ENCODE measurements around the gene JAML.
A peak's percentile ranks its signal among the peaks of the same experiment; 100 is the strongest.

JAML gene, protein sequence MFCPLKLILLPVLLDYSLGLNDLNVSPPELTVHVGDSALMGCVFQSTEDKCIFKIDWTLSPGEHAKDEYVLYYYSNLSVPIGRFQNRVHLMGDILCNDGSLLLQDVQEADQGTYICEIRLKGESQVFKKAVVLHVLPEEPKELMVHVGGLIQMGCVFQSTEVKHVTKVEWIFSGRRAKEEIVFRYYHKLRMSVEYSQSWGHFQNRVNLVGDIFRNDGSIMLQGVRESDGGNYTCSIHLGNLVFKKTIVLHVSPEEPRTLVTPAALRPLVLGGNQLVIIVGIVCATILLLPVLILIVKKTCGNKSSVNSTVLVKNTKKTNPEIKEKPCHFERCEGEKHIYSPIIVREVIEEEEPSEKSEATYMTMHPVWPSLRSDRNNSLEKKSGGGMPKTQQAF

DNA sequence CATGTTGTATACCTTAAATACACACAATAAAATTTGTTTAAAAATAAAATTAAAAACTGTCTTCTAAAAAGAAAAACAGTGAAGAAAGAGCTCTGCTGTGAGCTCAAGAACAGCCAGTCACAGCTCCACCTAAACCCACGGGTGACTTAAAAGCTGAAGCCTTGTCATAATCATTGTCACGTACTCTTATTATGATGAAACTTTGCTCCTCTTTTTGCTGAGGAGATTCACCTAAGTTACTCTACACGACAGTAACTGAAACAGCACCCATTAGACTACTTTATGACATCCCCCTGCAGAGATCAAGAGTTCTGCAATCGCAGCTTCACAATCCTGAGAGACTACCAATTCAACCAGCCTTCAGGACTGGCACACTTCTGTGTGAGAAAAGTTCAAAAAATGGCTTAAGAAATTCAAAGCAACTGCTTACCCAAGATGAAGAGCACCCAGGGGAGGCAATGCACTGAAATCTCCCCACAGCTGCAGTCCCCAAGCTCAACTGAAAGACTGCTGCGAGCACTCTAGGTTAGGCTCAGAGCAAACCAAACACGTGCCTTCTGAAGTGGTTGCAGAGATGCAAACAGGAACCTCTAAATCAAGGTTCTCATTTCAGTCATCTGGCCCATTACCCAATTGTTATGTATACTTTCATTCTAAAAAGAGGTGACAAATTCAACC, at the start of gene JAML:
Gene JAML (minus strand): TSS at position 501 of the 678 bp plus-strand sequence. CDS start 10,145 bp downstream, outside the sequence.
- DNase-seq = no peak

DNA sequence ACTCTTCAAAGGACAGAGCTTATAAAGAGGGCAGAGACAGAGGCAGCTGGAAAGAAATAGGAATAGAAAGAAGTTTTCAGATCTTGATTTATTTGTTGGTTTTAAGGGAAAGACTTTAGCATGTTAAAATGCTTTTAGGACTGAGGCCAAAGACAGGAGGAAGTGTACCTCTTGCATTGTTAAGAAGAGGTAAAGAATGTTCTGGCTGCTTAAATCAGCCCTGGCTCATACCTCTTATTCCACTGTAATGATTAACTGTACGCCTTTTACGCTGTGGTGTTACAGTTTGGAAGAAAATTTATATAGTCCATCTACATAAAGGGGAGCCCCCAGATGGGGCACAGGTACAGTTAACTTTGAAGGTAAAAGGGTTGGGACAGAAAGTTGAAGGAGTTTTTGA, 49.4 kb upstream of the JAML start:
- DNase-seq = no peak

DNA sequence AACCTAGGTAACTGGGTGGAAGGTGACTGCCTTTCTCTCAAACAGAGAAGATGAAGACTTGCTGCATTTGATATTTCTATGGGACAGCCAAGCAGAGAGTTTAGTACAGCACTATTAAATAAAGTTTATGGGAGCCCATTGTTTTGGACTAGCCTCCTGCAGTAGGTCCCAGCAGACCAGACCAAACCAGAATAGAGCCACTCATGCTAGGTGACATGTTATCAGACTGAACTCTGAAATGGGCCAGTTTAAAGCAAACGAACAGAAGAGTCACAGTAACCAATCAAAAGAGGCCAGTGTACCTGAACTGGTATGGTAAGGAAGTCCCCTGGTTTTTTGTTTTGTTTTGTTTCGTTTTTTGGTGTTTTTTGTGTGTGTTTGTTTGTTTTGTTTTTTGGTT, 47.2 kb upstream of the JAML start:
- DNase-seq = no peak

DNA sequence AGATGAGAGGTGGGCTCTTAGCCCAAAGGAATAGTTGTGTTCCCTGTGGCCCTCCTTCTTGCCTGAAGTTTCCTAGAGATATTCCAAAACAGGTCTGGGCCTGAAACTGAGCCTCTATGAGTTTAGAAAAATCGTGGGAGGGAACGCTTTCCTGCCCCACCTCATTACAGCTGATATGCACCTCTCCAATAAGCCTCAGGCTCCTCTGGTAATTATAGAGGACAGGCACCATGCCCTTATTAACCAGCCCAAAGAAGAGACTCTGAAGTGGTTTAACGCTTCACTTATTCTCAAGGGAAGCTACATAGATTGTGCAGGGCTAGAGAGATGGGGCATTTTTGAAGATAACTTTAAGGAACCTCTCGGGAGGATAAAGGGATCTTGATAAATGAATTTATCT, 42.7 kb upstream of the JAML start:
- DNase-seq = no peak

DNA sequence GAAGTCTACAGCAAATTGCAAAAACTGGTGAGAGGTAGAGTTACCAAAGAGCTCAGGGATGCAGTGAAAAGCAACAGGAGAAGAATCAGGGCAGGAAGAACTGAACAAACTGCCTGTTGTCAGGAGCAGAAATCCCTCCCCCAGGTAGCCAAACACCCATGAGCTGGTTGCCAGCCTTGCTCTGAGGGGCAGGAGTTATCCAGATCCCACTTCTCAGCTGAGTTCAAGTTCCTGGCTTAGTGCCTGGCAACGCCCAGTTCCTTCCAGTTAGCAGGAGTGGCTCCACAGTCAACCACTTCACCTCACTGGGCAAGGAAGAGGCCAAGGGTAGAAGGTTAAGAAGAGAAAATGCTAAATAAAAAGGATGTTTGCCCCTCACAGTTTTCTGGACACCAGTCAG, 41.1 kb upstream of the JAML start:
- no peak for DNase-seq

DNA sequence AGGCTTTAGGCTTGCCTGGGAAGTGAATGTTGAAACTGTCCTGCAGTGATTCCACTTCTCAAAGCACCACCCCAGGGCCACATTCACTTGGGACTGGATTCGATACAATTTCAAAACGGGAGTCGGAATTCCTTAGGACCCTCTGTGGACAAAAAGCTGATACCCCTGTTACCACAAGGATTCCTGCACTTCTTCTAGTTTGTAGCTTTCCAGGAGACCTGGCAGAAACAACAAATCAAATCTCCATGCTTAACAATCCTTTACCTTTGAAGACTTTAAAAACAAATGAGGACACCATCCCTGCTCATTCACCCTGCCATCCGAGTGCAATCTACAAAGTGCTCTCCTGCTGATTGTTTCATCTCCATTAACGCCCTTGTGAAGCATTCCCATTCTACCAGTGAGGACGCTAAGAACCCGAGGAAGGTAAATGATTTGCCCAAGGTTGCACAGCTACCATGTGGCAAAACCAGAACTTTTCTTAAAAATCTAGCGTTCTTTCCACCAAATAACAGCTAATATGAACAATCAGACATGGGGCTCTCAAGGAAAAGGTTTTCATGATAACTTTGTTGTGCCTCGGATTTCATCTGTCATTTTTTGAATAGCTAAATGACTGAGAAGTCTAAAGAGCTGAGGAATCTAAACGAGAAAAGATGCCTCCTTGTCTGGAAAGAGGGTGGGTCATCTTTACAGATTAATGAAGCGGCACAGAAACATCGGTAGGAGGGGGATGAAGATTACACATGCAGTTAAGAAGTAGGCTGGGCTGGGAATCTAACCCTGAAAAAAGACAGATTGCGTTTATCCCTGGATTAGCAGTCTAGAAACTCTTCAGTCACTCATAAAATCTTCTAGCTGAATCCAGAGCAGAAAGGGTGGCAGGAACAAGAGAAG, 40.0 kb upstream of the JAML start:
- no peak for DNase-seq

DNA sequence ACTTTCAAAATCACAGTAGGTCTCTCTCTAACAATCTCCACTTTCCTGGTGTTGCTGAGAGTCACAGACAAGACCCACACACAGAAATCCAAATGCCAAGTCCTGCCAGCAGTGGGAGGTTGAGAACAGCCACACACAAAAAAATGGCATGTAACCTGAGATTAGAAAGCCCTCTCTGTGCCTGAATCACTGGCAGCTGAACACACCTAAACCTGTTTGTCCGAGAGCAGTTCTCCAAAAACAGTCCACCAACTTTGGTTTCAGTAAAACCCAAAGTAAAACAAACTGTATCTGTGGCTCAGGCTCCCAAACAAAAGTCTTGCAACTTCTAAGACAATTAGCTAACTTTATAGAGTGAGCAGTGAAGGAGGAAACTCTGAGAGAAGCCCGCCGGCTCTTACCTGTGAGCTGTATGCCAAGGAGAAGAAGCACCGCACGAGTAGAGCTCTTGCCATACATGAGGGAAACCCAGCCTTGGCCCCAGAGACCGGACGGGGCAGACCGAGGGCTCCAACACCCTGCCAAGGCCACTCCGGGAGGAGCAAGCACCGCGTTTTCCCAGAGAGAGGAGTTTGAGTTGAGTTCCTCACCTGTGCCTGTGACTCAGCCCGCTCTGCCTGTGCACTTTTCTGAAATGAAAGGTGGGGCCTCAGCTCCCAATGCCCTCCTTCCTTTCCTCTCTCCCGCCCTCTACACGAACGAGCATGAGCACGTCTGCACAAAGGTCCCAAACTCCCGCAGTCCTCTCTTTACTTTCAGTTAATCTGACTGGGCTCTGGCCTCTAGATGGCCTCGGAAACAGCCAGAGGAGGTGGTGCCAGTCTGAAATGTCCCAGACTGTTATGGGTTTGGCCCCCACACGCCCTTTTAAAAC, 39.1 kb upstream of the JAML start, which contains the start of gene MPZL2:
Gene MPZL2 (minus strand): TSS at position 603 of the 874 bp plus-strand sequence. CDS start 144 bp downstream, at position 459.
- DNase-seq = no peak

DNA sequence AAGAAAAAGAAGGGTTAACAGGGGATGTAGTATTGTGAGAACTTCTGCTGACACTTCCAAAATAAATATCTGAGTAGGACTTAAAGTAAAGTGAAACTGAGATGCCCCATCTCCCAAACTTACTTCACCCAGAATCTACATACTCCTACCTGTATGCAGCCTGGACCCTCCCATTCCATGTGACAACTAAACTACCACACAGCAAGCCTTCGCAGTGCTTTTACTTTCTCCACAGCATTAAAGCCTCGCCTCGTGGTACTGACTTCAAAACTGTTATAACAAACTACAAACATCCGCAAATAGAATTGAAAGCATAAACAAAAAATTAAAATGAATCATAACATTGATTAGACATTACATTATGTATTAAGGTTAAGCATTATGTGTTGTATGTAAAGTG, 38.3 kb upstream of the JAML start:
- DNase-seq = no peak

DNA sequence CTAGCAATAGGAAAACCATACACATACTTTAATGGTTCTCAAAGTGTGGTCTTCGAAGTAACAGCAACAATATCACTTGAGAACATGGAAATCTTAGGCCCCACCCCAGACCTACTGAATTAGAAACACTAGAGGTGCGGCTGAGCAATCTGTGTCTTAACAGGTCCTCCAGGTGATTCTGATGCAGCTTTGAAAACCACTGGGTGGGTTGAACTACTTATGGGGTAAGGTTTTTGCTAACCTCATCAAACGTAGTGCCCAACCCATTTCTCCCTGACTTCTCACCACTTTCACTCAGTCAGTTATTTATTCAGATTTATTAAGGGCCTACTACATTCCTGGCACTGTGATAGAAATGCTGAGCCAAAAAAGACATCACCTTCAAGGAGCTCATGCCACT, 35.5 kb upstream of the JAML start:
- no peak for DNase-seq

DNA sequence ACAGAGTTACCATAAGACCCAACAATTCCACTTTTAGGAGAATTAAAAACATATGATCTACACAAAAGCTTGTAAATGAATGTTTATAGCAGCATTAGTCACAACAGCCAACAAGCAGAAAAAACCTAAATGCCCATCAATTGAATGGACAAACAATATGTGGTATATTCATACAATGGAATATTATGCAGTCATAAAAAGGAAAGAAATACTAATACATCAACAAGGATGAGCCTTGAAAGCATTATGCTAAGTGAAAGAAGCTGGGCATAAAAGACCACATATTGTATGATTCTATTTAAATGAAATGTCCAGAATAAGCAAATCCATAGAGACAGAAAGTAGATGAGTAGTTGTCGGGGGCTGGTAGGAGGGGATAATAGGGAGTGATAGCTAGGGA, 34.3 kb upstream of the JAML start:
- DNase-seq = no peak

DNA sequence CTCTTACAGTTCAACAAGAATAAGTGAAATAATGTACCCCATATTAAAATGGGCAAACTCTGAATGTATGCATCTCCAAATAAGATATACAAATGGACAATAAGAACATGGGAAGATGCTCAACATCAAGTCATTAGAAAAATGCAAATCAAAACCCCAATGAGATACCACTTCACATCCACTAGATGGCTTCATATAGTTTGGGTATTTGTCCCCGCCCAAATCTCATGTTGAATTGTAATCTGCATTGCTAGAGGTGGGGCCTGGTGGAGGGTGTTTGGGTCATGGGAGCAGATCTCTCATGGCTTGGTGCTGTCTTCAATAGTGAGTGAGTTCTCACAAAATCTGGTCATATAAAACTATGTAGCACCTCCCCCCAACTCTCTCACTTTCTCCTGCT, 33.6 kb upstream of the JAML start:
- DNase-seq = no peak

DNA sequence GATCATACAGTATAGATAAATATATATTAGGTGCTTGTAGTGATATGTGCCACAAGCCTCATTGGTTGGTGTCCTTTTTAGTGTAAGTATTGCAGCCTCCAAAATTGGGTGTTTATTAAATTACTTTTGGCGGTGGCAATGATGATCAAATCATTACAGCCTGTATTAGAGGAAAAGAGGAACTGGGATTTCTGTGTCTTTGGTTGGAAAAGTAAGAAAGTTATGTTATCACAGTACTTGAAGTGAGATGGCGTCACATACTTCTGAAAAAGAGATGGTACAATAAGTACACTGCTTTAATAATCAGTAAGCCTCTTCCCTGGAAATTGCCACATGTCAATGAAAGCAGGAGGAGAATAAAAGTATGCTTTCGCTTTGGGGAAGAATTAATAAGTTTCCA, 27.9 kb upstream of the JAML start:
- DNase-seq = no peak

DNA sequence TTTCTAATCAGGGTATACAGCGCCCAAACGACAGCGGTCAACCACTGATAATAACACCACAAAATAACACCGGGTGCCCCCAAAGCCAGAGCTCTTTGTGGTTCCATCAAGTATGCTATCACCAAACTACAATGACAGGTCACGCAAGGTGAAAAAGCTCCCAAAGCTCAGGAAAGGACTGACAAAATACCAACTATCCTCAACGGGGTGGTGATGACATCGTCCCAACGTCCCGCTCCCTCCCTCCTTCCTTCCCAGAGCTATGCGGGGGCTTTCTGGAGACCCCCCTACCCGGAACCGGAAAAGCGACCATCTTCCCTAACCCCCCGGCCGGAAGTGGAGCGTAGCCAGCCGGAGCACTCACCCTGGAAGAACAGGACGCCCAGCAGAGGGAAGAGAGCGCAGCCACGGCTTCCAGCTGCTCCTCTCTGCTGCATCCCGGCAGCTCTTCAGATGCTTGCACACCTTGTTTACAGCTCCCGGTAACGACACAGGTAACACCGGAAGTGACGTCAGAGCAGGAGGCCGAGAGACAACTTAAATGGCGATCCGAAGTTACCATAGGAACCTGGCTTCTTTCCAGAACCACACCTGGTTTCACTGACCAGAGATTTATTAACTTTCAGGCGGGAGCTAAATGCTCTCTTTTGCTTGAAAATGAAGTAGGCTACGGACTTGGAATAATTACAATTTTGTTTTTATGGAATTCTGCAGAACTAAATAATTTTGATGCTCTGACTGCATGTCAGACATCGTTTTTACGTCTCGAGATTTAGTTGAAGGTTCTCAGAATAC, 27.2 kb upstream of the JAML start, which contains the start of gene MPZL3:
Gene MPZL3 (minus strand): TSS at position 508 of the 795 bp plus-strand sequence. CDS start 71 bp downstream, at position 437.
- peak; percentile 63 for DNase-seq

DNA sequence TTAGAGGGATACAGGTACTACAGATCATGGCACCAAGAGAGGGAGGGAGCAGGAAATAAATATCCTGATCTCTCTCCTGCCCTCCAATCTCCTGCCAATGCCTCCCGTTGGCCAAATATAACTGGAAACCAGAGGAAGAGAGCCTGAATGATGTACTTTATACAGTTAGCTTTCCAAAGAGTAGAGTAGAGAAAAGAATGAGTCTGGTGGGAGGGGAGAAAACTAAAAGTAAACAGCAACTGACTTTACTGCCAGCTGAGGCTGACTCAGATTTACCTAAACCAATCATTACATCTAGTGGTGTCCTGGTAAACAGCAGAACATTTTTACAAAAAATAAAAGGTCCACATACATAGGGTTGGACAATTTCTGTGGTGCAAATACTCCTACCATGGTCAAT, 22.2 kb upstream of the JAML start:
- DNase-seq = no peak

DNA sequence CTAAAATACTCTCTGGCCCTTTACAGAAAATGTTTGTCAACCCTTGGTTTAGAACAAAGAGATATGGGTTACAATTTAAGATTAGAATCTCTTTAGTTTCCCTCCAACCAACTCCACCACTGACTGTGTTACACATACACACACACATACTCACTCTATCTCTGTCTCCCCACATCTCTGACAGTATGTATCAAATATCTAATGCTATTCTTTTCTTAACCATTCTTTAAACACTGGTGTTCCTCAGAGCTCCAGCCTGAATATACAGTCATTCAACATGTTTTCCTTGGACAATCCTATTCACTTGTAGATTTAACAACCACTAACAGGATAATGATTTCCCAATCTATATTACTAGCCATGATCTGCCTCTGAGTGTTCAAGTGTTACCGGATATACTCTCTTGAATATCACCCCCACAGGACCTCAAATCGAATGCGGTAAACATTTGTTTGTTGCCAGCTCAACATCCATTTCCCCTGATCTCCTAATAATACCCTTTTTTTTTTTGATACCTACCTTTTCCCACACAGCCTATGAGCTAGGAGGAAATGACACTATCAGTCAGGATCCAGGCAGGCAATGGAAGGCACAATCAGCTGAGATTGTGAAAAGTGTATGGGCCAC, 21.2 kb upstream of the JAML start:
- no peak for DNase-seq

DNA sequence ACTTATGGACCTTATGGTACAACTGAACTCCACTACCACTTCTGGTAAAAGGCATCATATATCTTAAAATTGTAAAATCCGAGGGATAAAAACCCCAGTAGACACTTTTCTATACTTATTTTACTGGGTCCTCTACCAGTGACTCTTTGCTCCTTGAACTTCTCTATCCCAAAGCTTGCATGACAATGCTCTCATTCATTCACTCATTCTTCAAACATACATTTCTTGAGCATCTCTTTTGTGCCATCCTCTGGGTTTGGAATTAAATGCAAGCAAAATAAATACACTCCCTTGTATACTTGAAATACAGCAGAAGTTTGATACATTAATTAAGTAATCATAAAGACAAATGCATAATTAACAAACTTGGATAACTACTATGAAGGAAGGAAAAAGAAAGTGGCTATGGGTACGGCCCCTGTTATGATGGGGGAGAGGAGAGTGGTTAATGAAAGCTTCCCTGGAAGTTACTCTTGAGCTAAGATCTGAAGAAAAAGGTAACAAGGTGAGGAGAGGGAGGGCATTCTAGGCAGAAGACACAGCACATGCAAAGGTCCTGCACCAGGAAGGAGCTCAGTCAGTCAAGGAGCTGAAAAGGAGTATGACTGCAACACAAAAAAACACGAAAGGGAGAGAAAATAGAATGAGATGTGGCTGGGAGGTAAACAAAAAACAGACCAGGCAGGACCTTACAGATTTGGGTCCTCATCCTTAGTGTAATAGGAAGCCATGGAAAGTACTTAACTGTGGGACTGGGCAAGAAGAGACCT, 19.4 kb upstream of the JAML start:
- DNase-seq = no peak

DNA sequence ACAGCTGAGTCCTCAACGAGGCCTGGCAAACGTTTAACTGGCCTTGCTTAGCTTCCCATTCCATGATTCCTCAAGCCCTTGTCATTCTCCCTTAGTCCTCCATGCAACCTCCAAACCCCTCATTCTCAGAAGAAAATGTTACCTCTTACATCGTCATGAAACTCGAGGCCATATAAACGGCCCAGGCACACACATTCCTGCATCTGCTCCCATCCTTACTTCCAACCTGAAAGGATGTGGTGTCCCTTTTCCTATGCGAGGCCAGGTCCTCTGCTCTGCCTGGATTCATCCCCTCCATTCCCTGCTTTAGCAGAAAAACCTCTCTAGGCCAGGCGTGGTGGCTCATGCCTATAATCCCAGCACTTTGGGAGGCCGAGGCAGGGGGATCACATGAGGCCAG, 18.4 kb upstream of the JAML start:
- no peak for DNase-seq

DNA sequence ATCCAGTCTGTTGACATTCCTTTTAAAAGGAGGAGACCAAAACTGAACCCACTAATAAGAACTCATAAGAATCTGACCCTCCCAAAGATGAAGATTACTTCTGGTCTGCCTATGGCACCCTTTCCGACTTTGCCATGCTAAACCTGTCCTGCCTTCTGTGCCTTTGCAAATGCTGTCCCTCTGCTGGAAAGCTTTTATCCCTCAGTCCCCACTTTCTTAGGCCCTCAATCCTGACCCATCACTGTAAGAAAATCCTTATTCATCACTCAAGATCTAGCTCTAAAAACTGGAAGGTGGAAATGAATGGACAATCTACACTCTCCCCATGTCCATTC, 16.9 kb upstream of the JAML start:
- DNase-seq = no peak

DNA sequence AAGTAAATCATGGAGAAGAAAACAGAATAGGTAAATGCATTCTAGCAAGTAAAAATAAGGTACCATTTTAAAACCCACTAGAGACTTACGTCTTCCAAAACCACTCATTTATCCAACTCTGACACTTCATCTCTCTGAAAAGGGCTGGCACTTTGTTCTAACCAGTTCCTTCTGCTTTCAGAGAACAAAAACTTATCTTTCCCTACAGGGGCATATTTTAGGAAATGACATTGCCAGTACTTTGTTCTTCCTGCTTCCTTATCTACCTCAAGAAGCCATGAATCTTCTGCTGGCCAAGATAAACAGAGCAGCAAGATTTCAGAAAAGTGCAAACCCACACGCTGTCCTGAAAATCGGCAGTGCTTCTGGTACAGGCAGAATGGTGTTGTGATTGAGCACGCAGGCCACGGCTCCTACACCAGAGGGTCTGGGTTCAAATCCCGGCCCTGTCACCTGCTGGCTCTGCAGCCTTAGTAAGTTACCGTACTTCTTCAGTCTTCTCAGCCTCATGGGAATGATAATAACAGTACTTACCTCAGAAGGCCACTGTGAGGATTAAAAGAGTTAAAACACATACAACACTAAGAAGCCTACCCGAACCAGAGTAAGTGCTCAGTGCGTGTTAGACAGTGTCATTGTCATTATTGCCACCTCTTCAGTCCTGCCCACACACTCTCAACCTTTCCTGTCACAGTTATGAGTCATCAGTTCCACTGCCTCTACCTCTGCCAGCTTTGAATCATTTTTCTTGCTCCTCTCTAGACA, 16.4 kb upstream of the JAML start:
- peak; percentile 35 for DNase-seq
